ENCODE measurements around the gene IGF2.

The IGF2 gene

DNA sequence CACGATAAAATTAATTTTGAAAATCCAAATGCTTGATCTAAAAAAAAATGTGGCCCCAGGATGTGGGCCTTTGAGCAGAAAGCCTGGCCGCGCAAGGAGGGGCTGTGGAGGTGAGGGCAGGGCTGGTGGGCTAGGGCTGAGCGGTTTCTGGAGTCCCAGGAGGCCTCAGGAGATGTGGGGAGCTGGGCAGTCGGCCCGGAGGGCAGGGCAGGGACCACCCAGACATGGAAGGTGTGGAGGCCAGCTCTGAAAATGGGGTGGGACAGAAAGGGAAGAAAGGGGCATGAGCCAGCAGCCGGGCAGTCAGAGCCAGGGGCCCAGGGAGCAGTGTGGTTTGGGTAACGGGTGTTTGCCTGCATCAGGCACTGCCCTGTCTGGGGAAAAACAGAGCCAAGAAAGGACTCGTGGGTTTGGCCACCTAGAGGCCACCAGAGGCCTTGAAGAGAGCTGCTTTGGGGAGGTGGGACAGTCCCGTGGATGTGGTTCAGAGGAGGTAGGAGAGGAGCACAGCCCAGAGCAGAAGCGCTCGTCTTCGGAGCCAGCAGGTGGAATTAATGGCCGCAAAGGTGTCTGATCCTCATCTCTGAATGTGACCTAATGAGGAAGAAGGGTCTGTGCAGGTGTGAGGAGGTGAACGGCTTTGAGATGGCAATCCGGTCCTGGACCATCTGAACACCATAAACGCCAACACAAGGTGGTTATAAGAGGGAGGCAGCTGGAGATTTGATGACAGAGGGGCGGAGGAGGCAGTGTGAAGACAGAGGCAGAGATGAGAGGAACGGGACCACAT, 50.2 kb downstream of the IGF2 start (continued):
- TF ChIP-seq, protein P1, sequence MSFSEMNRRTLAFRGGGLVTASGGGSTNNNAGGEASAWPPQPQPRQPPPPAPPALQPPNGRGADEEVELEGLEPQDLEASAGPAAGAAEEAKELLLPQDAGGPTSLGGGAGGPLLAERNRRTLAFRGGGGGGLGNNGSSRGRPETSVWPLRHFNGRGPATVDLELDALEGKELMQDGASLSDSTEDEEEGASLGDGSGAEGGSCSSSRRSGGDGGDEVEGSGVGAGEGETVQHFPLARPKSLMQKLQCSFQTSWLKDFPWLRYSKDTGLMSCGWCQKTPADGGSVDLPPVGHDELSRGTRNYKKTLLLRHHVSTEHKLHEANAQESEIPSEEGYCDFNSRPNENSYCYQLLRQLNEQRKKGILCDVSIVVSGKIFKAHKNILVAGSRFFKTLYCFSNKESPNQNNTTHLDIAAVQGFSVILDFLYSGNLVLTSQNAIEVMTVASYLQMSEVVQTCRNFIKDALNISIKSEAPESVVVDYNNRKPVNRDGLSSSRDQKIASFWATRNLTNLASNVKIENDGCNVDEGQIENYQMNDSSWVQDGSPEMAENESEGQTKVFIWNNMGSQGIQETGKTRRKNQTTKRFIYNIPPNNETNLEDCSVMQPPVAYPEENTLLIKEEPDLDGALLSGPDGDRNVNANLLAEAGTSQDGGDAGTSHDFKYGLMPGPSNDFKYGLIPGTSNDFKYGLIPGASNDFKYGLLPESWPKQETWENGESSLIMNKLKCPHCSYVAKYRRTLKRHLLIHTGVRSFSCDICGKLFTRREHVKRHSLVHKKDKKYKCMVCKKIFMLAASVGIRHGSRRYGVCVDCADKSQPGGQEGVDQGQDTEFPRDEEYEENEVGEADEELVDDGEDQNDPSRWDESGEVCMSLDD (tag by site-specific recombination; IDR thresholded peaks at IDR 0.05): no peak
- no peak for TF ChIP-seq ZNF544 (tag by site-specific recombination; IDR thresholded peaks at IDR 0.05)
- TF ChIP-seq ZNF704 (tag by site-specific recombination; IDR thresholded peaks at IDR 0.05): no peak
- TF ChIP-seq ZNF670 (tag by site-specific recombination; IDR thresholded peaks at IDR 0.05; ENCODE audit: low read depth): no peak

DNA sequence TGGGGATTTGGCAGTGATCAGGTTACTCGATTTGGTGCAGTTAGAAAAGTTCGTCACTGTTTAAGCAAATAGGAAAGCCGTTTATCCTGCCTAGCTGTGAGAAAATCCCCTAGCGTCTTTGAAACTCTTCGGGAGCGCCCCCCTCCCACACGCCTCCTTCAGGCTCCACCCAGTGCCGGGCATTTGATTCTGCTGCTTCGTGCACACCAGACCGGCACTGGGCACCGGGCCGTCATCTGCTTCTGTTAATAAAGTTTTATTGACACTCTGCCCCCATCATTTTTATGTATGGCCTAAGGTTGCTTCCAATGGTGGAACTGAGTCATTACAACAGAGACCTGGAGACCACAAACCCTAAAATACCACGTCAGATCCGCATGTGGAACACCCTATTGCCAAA, 50.9 kb downstream of the IGF2 start:
- ChIA-PET POLR2A (no interaction called here), CTCF (interaction anchor here (0.6 to 1.2 kb wide), 5 partner anchors 9 to 140 kb away, joined by 3 to 8 read pairs (median 6); no protein-coding TSS in a partner anchor)
- H3K9me3 ChIP-seq (ENCODE audit: control insufficient read depth, insufficient read depth, low read depth, low read length): no peaks in the 10 kb centered on the region
- TF ChIP-seq PRDM1 (tag by site-specific recombination; IDR thresholded peaks at IDR 0.05) (no peak), ZNF654 (tag by site-specific recombination; IDR thresholded peaks at IDR 0.05; ENCODE audit: low read depth) (no peak), ZNF138 (tag by site-specific recombination; IDR thresholded peaks at IDR 0.05; ENCODE audit: borderline replicate concordance) (no peak), ZNF76 (tag by site-specific recombination; IDR thresholded peaks at IDR 0.05; ENCODE audit: borderline replicate concordance, low read depth) (no peak), ZNF423 (tag by site-specific recombination; IDR thresholded peaks at IDR 0.05) (no peak), KLF16 (tag by site-specific recombination; IDR thresholded peaks at IDR 0.05) (no peak), ZNF624 (tag by site-specific recombination; IDR thresholded peaks at IDR 0.05) (no peak), REST (tag by site-specific recombination; IDR thresholded peaks at IDR 0.05) (no peak), ZNF768 (tag by site-specific recombination; IDR thresholded peaks at IDR 0.05) (no peak), ZBTB7A (tag by site-specific recombination; IDR thresholded peaks at IDR 0.05; ENCODE audit: low read depth) (no peak), ZNF600 (tag by site-specific recombination; IDR thresholded peaks at IDR 0.05) (no peak)
- H3K27ac ChIP-seq (ENCODE audit: extremely low read depth, low read depth, low read length): no peak overlapping the region
- H3K4me1 ChIP-seq (ENCODE audit: control insufficient read depth, insufficient read depth, low read length): no peaks in the 10 kb centered on the region
- H3K4me3 ChIP-seq (ENCODE audit: low read depth, low read length): no peak overlapping the region
- H3K36me3 ChIP-seq (ENCODE audit: control insufficient read depth in 2 of 2, insufficient read depth in 1 of 2, low read length in 2 of 2): no peaks in the 10 kb centered on the region

Data from HEK293 (cell line).